Smooth muscle cell (in vitro differentiated cells): Measurements from ENCODE around the gene ANO2. TPM values are rescaled to one million over a fixed set of nuclear protein-coding genes. Genes with fewer than 3 reads are reported as not detected.

Experiments
- DNase-seq: peaks from one replicate; lab custom pipeline; 2025; ENCODE audit not compliant: unreplicated experiment; lab: John Stamatoyannopoulos, UW
- H2AFZ ChIP-seq: fragments of 200-600 bp; sonication (generic); 2 replicates; pipeline ENCODE4 v1.6.0; 2016; ENCODE audit warnings: antibody characterized with exemption, low read depth, mild to moderate bottlenecking
- H3F3A ChIP-seq: fragments of 200-600 bp; sonication (generic); 2 replicates; pipeline ENCODE4 v1.6.0; 2017; ENCODE audit warnings: antibody characterized with exemption, low read depth
- H3K27ac ChIP-seq: fragments of 200-600 bp; sonication (generic); 2 replicates; pipeline ENCODE4 v1.5.1; 2016; ENCODE audit warnings: low read depth, mild to moderate bottlenecking
- H3K27me3 ChIP-seq: fragments of 200-600 bp; sonication (generic); 2 replicates; pipeline ENCODE4 v1.6.1; 2016; ENCODE audit warnings: low read depth, mild to moderate bottlenecking
- H3K36me3 ChIP-seq: fragments of 200-600 bp; sonication (generic); 2 replicates; pipeline ENCODE4 v1.5.1; 2016; ENCODE audit warnings: low read depth
- H3K4me1 ChIP-seq: fragments of 200-600 bp; sonication (generic); 2 replicates; pipeline ENCODE4 v1.5.1; 2016; ENCODE audit warnings: low read depth
- H3K4me2 ChIP-seq: fragments of 200-600 bp; sonication (generic); 2 replicates; pipeline ENCODE4 v1.6.0; 2016; ENCODE audit warnings: mild to moderate bottlenecking
- H3K4me3 ChIP-seq: fragments of 200-600 bp; sonication (generic); 2 replicates; pipeline ENCODE4 v1.5.1; 2016; ENCODE audit warnings: mild to moderate bottlenecking
- H3K79me2 ChIP-seq: fragments of 200-600 bp; sonication (generic); 2 replicates; pipeline ENCODE4 v1.6.0; 2016; ENCODE audit warnings: low read depth, mild to moderate bottlenecking
- H3K9ac ChIP-seq: fragments of 200-600 bp; sonication (generic); 2 replicates; pipeline ENCODE4 v1.6.0; 2016; ENCODE audit warnings: low read depth
- H3K9me3 ChIP-seq: fragments of 200-600 bp; sonication (generic); replicated peaks from 2 replicates; pipeline ENCODE4 v1.5.1; 2016; ENCODE audit warnings: low read depth
- H4K20me1 ChIP-seq: fragments of 200-600 bp; sonication (generic); 2 replicates; pipeline ENCODE4 v1.6.0; 2016; ENCODE audit warnings: low read depth
- CTCF ChIP-seq: fragments of 200-600 bp; sonication (generic); IDR thresholded peaks from 2 replicates; pipeline ENCODE4 v1.5.1; 2017; ENCODE audit warnings: borderline replicate concordance, mild to moderate bottlenecking, antibody characterized with exemption; ENCODE audit not compliant: insufficient read depth, poor library complexity, severe bottlenecking
- WGBS: methylation state at CpG from one replicate; pipeline ENCODE4 v1.1.7; 2016; ENCODE audit warnings: low lambda C conversion rate; 5-methylcytosine and 5-hydroxymethylcytosine counted together
- polyA plus RNA-seq: library from polyadenylated mRNA; unstranded; fragments of >200 nt; fragmentation: Nextera tagmentation; extraction: Ambion mirVana; gene quantifications from 2 replicates; pipeline ENCODE4 v1.2.1, GENCODE V29; 2016
- total RNA-seq: library from RNA; depleted of rRNA; stranded (reverse); fragments of >200 nt; gene quantifications from 2 replicates; pipeline ENCODE4 v1.2.3, GENCODE V29; 2014

ANO2 gene
- total and polyA plus RNA-seq, 2 experiments from 2014 or later = 0.18 TPM; not detected in 1

GRCh38 chr12:5556946-5557673 is 387.9 kb downstream of the ANO2 start:
- H2AFZ ChIP-seq = no peak overlapping the region
- TF ChIP-seq CTCF = no peak
- no peaks in the 10 kb centered on the region for H3K79me2 ChIP-seq
- H3K4me3 ChIP-seq = no peak overlapping the region
- no peaks in the 10 kb centered on the region for H3K36me3 ChIP-seq
- 89% methylated on average over 6 of the region's 6 CpGs for WGBS
- no peak overlapping the region for H3K4me2 ChIP-seq
- H3K9me3 ChIP-seq = no peaks in the 10 kb centered on the region
- H3K9ac ChIP-seq = no peak overlapping the region
- H4K20me1 ChIP-seq = no peaks in the 10 kb centered on the region
- H3F3A ChIP-seq = no peaks in the 10 kb centered on the region
- no peak for DNase-seq
- H3K27ac ChIP-seq = no peak overlapping the region
- H3K4me1 ChIP-seq = peaks cover 19% of the 10 kb centered on the region
- H3K27me3 ChIP-seq = no peaks in the 10 kb centered on the region

GRCh38 chr12:5556033-5556614 is 388.9 kb downstream of the ANO2 start:
- H2AFZ ChIP-seq = no peak overlapping the region
- peaks cover 19% of the 10 kb centered on the region for H3K4me1 ChIP-seq
- H3K36me3 ChIP-seq = no peaks in the 10 kb centered on the region
- H3K27me3 ChIP-seq = no peaks in the 10 kb centered on the region
- no peak overlapping the region for H3K27ac ChIP-seq
- TF ChIP-seq CTCF = peak; percentile 34
- no peaks in the 10 kb centered on the region for H3K9me3 ChIP-seq
- no peaks in the 10 kb centered on the region for H3F3A ChIP-seq
- no peak overlapping the region for H3K4me2 ChIP-seq
- WGBS = 80% methylated on average over 13 of the region's 13 CpGs
- H3K9ac ChIP-seq = no peak overlapping the region
- no peak for DNase-seq
- no peak overlapping the region for H3K4me3 ChIP-seq
- no peaks in the 10 kb centered on the region for H3K79me2 ChIP-seq
- H4K20me1 ChIP-seq = no peaks in the 10 kb centered on the region

- 70% methylated on average over 4 of the region's 4 CpGs for WGBS
Measured at GRCh38 chr12:5554711-5555110, 390.3 kb downstream of the ANO2 start.

More at GRCh38 chr12:5554711-5555110, 390.3 kb downstream of the ANO2 start:
- H3K4me3 ChIP-seq = no peak overlapping the region
- H3K4me2 ChIP-seq = no peak overlapping the region
- H2AFZ ChIP-seq = no peak overlapping the region
- no peak for TF ChIP-seq CTCF
- no peaks in the 10 kb centered on the region for H3K27me3 ChIP-seq
- no peaks in the 10 kb centered on the region for H4K20me1 ChIP-seq
- no peak overlapping the region for H3K9ac ChIP-seq
- H3K9me3 ChIP-seq = no peaks in the 10 kb centered on the region
- H3K79me2 ChIP-seq = no peaks in the 10 kb centered on the region
- H3K4me1 ChIP-seq = peaks cover 19% of the 10 kb centered on the region
- H3F3A ChIP-seq = no peaks in the 10 kb centered on the region
- no peak overlapping the region for H3K27ac ChIP-seq
- no peak for DNase-seq
- no peaks in the 10 kb centered on the region for H3K36me3 ChIP-seq
